Neural crest cell (in vitro differentiated cells): ENCODE data around the gene ZNF598. TPM values are rescaled to one million over a fixed set of nuclear protein-coding genes. Genes with fewer than 3 reads are reported as not detected.
A peak's percentile ranks its signal among the peaks of the same experiment; 100 is the strongest.
"Not testable (repeated sequence)": the region's sequence is repeated elsewhere in the genome, so short reads cannot be mapped to it uniquely, and the experiment has no call there.

ENCODE experiments used
- DNase-seq: peaks from one replicate; pipeline ENCODE4 v3.0.0; 2021; ENCODE audit warnings: low read depth, mixed read lengths, low spot score
- H3K27ac Mint-ChIP-seq: one replicate; pipeline ENCODE4 v1.8.0; 2021; ENCODE audit warnings: mild to moderate bottlenecking, mixed read lengths; ENCODE audit not compliant: unreplicated experiment
- H3K27me3 Mint-ChIP-seq: 2 replicates; pipeline ENCODE4 v1.8.0; 2021; ENCODE audit warnings: low read depth, mild to moderate bottlenecking, mixed read lengths
- H3K36me3 Mint-ChIP-seq: 2 replicates; pipeline ENCODE4 v1.8.0; 2021; ENCODE audit warnings: low read depth, mild to moderate bottlenecking, mixed read lengths
- H3K4me1 Mint-ChIP-seq: 2 replicates; pipeline ENCODE4 v1.8.0; 2021; ENCODE audit warnings: mixed read lengths
- H3K4me3 Mint-ChIP-seq: one replicate; pipeline ENCODE4 v1.8.0; 2021; ENCODE audit warnings: mild to moderate bottlenecking, mixed read lengths
- H3K9me3 Mint-ChIP-seq: 2 replicates; pipeline ENCODE4 v1.8.0; 2021; ENCODE audit warnings: mixed read lengths
- CTCF ChIP-seq: fragments of 200-600 bp; sonication (generic); conservative IDR thresholded peaks from 2 replicates; pipeline ENCODE4 v1.5.0; 2021; ENCODE audit warnings: antibody characterized with exemption, mild to moderate bottlenecking
- total RNA-seq: library from RNA; stranded (reverse); gene quantifications from 2 replicates; pipeline ENCODE4 v1.2.1, GENCODE V29; 2021

The ZNF598 gene
- total RNA-seq, 1 donor from 2014 or later = 55.7 TPM

GRCh38 chr16:1960665-1961630 lies 48.7 kb downstream of the ZNF598 start:
- H3K36me3 Mint-ChIP-seq = peaks cover 29% of the 10 kb centered on the region
- H3K4me3 Mint-ChIP-seq = peak overlapping the region; percentile 90
- no peak for DNase-seq

GRCh38 chr16:1959269-1960039 lies 50.2 kb downstream of the ZNF598 start, which contains the start of gene NDUFB10:
TSS of gene NDUFB10 (plus strand) at chr16:1959538. CDS start at chr16:1959625, 87 bp downstream.
- H3K36me3 Mint-ChIP-seq = peaks cover 25% of the 10 kb centered on the region
- peaks cover 10% of the 10 kb centered on the region for H3K27me3 Mint-ChIP-seq

More at GRCh38 chr16:1960665-1961630, 48.7 kb downstream of the ZNF598 start:
- Mint-ChIP-seq H3K9me3 (no peaks in the 10 kb centered on the region), H3K27ac (no peak overlapping the region), H3K4me1 (peaks cover 48% of the 10 kb centered on the region), H3K27me3 (peaks cover 15% of the 10 kb centered on the region)
- no peak for TF ChIP-seq CTCF

GRCh38 chr16:1958715-1959268 lies 50.8 kb downstream of the ZNF598 start:
- DNase-seq = no peak
- peak overlapping the region; percentile 90 for H3K4me3 Mint-ChIP-seq

More at GRCh38 chr16:1959269-1960039, 50.2 kb downstream of the ZNF598 start, which contains the start of gene NDUFB10:
- peak; percentile 65 for TF ChIP-seq CTCF
- Mint-ChIP-seq H3K9me3 (no peaks in the 10 kb centered on the region), H3K4me3 (peak within 1 kb of the TSS; percentile 90), H3K27ac (peak within 1 kb of the TSS; percentile 93), H3K4me1 (peaks cover 42% of the 10 kb centered on the region)
- peak; percentile 95 for DNase-seq

GRCh38 chr16:1958143-1958491 lies 51.5 kb downstream of the ZNF598 start:
- DNase-seq, H3K9me3 Mint-ChIP-seq, H3K27ac Mint-ChIP-seq, H3K4me3 Mint-ChIP-seq: not testable (repeated sequence)
- H3K4me1 Mint-ChIP-seq = peaks cover 33% of the 10 kb centered on the region
- H3K27me3 Mint-ChIP-seq = peaks cover 10% of the 10 kb centered on the region
- peaks cover 15% of the 10 kb centered on the region for H3K36me3 Mint-ChIP-seq

More at GRCh38 chr16:1958715-1959268, 50.8 kb downstream of the ZNF598 start:
- Mint-ChIP-seq H3K4me1 (peaks cover 38% of the 10 kb centered on the region), H3K27ac (peak overlapping the region; percentile 93), H3K9me3 (no peaks in the 10 kb centered on the region), H3K36me3 (peaks cover 20% of the 10 kb centered on the region), H3K27me3 (peaks cover 10% of the 10 kb centered on the region)
- no peak for TF ChIP-seq CTCF

GRCh38 chr16:1957434-1958142 lies 52.0 kb downstream of the ZNF598 start:
- Mint-ChIP-seq H3K4me3 (peak overlapping the region; percentile 37), H3K36me3 (peaks cover 11% of the 10 kb centered on the region), H3K4me1 (peaks cover 32% of the 10 kb centered on the region), H3K27me3 (peaks cover 10% of the 10 kb centered on the region)
- not testable (repeated sequence) for DNase-seq, H3K27ac Mint-ChIP-seq, H3K9me3 Mint-ChIP-seq

- Mint-ChIP-seq H3K27ac (no peak overlapping the region), H3K4me3 (no peak overlapping the region), H3K36me3 (no peaks in the 10 kb centered on the region), H3K27me3 (no peaks in the 10 kb centered on the region), H3K9me3 (peaks cover 2% of the 10 kb centered on the region), H3K4me1 (peaks cover 5% of the 10 kb centered on the region)
- no peak for DNase-seq
- no peak for TF ChIP-seq CTCF
These were observed 55.9 kb downstream of the ZNF598 start for GRCh38 chr16:1953734-1954133.
